Activated CD4-positive, alpha-beta T cell treated with anti-CD3 and anti-CD28 coated beads, Interleukin-2, amount 10 ng/mL, durations not matched to agents 24 days and 14 days (primary cell): ENCODE results near the gene ZDHHC1. TPM values are rescaled to one million over a fixed set of nuclear protein-coding genes. Genes with fewer than 3 reads are reported as not detected.

Source experiments
- DNase-seq: peaks from one replicate; pipeline ENCODE4 v3.0.0; 2022
- H3K27ac Mint-ChIP-seq: one replicate; pipeline ENCODE4 v1.8.0; 2022; ENCODE audit warnings: mild to moderate bottlenecking, mixed read lengths
- H3K27me3 Mint-ChIP-seq: one replicate; pipeline ENCODE4 v1.8.0; 2022; ENCODE audit warnings: mixed read lengths
- H3K36me3 Mint-ChIP-seq: one replicate; pipeline ENCODE4 v1.8.0; 2022; ENCODE audit warnings: low read depth, mild to moderate bottlenecking, mixed read lengths
- H3K4me1 Mint-ChIP-seq: one replicate; pipeline ENCODE4 v1.8.0; 2021; ENCODE audit warnings: mixed read lengths
- H3K4me3 Mint-ChIP-seq: one replicate; pipeline ENCODE4 v1.8.0; 2022; ENCODE audit warnings: mild to moderate bottlenecking, moderate library complexity, mixed read lengths
- H3K9me3 Mint-ChIP-seq: one replicate; pipeline ENCODE4 v1.8.0; 2021; ENCODE audit warnings: mixed read lengths
- intact Hi-C: fragments of 100-400 bp; cut with micrococcal nuclease; formaldehyde crosslinking; loops from one replicate; pipeline ENCODE4 v1.15.1; 2023
- total RNA-seq: library from RNA; stranded (reverse); gene quantifications from 2 replicates; pipeline ENCODE4 v1.2.3, GENCODE V29; 2022

Gene ZDHHC1
- total RNA-seq, 1 donor from 2014 or later: 0.54 TPM

GRCh38 chr16:67346341-67346740, 69.9 kb downstream of the ZDHHC1 start:
- Mint-ChIP-seq H3K36me3 (no peaks in the 10 kb centered on the region), H3K4me3 (no peak overlapping the region), H3K27ac (no peak overlapping the region), H3K4me1 (no peaks in the 10 kb centered on the region), H3K9me3 (no peaks in the 10 kb centered on the region), H3K27me3 (peaks cover 19% of the 10 kb centered on the region)
- intact Hi-C loops: loop anchor here (5.0 to 10.0 kb wide), 2 partner anchors 48 to 69 kb away; partner anchors contain the start of genes PLEKHG4 and TPPP3
- DNase-seq: no peak

DNA sequence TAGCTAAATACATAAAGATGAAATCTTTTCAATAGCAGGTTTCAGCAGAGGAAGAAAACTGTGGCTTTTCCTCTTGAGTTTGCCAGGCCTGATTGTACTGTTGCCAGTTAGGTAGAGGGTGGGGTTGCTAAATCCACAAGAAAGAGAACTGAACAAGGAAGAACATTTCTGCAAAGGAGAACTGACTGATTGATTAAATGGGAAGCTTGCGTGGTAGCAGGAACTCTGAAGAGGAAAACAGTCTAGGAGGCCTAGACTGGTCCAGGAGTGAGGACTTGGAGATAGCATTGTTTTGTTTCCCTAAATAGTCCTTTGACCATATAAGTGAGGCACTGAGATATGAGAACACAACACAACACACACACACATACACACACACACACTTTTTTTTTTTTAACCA, 70.9 kb downstream of the ZDHHC1 start:
- intact Hi-C loops: loop anchor here (5.0 to 10.0 kb wide), 2 partner anchors 49 to 68 kb away; partner anchors contain the start of genes PLEKHG4 and TPPP3
- no peak for DNase-seq
- Mint-ChIP-seq H3K27ac (no peak overlapping the region), H3K27me3 (peaks cover 19% of the 10 kb centered on the region), H3K36me3 (no peaks in the 10 kb centered on the region), H3K4me1 (no peaks in the 10 kb centered on the region), H3K4me3 (no peak overlapping the region), H3K9me3 (no peaks in the 10 kb centered on the region)

Other genes starting within 250 kb of the ZDHHC1 start
- 31.0 and 36.7 TPM in 2 replicates for gene NOL3, start 245.9 kb downstream of the ZDHHC1 start, total RNA-seq
- 51.3 and 55.1 TPM in 2 replicates for gene MATCAP1, start 232.5 kb downstream of the ZDHHC1 start, total RNA-seq
- 0.12 TPM in 1 of 2 replicates, not detected in the other for gene EXOC3L1, start 226.3 kb downstream of the ZDHHC1 start, total RNA-seq
- gene E2F4, start 224.3 kb downstream of the ZDHHC1 start, total RNA-seq: 165 and 166 TPM in 2 replicates
- 8.2 and 8.7 TPM in 2 replicates for gene ELMO3, start 217.3 kb downstream of the ZDHHC1 start, total RNA-seq
- 65.0 and 65.6 TPM in 2 replicates for gene TMEM208, start 189.3 kb downstream of the ZDHHC1 start, total RNA-seq
- gene FHOD1, start 169.0 kb downstream of the ZDHHC1 start, total RNA-seq: 128 TPM in 2 replicates
- 5.3 TPM in 2 replicates for gene SLC9A5, start 167.5 kb downstream of the ZDHHC1 start, total RNA-seq
- gene PLEKHG4, start 136.9 kb downstream of the ZDHHC1 start, total RNA-seq: 43.4 and 43.8 TPM in 2 replicates
- gene KCTD19, start 89.7 kb downstream of the ZDHHC1 start, total RNA-seq: 1.0 and 1.3 TPM in 2 replicates
- 0.23 TPM in 1 of 2 replicates, not detected in the other for gene LRRC36, start 89.7 kb downstream of the ZDHHC1 start, total RNA-seq
- gene TPPP3, start 23.0 kb downstream of the ZDHHC1 start, total RNA-seq: not detected in 2 replicates
- gene HSD11B2, start 14.6 kb upstream of the ZDHHC1 start, total RNA-seq: 3.5 and 5.2 TPM in 2 replicates
- gene ATP6V0D1, start 64.7 kb upstream of the ZDHHC1 start, total RNA-seq: 30.9 and 31.8 TPM in 2 replicates
- gene AGRP, start 67.1 kb upstream of the ZDHHC1 start, total RNA-seq: not detected in 2 replicates
- 23.3 and 27.7 TPM in 2 replicates for gene RIPOR1, start 112.4 kb upstream of the ZDHHC1 start, total RNA-seq
- gene CTCF, start 146.0 kb upstream of the ZDHHC1 start, total RNA-seq: 60.2 and 62.5 TPM in 2 replicates
- 219 and 229 TPM in 2 replicates for gene CARMIL2, start 228.7 kb upstream of the ZDHHC1 start, total RNA-seq
- gene ACD, start 243.8 kb upstream of the ZDHHC1 start, total RNA-seq: 54.0 and 55.1 TPM in 2 replicates
- gene PARD6A, start 244.5 kb upstream of the ZDHHC1 start, total RNA-seq: 13.5 and 14.0 TPM in 2 replicates